GM21717 (cell line): ENCODE results near the gene SH2D1B.

ENCODE experiments used
- ATAC-seq: cut with Tn5 transposase; IDR thresholded peaks from one replicate; pipeline ENCODE4 v1.9.1; 2021; ENCODE audit warnings: mild to moderate bottlenecking, moderate library complexity; ENCODE audit not compliant: unreplicated experiment

The SH2D1B gene

DNA sequence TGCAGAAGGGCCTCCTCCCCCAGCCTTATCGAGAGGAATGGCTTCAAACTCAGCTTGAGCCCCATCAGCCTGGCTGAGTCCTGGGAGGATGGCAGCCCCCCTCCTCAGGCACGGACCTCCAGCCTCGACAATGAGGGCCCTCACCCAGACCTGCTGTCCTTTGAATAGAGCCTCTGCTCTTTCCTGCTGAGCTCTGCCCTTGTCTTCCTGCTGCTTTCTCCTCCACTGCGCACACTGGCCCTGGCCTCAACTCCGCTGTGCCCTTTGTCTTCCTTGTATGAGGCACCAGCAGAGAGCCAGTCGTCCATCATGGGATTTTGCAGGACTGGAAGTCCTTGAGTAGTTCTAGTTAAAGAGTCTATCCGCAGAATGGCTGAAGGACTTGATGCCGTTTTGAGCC, 28.4 kb downstream of the SH2D1B start:
- no peak for ATAC-seq

DNA sequence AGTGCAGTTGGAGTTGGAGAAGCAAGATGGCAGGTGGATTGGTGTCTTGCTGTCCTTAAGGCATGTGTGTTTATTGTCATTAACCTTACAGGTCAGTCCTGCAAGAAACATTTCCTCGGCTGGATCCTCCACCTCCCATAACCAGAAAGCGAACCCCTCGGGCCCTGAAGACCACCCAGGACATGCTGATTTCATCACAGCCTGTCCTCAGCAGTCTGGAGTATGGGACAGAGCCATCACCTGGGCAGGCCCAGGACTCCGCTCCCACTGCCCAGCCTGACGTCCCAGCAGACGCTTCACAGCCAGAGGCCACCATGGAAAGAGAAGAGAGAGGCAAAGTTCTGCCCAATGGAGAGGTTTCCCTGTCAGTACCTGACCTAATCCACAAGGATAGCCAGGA, 28.8 kb downstream of the SH2D1B start:
- ATAC-seq, result no peak

DNA sequence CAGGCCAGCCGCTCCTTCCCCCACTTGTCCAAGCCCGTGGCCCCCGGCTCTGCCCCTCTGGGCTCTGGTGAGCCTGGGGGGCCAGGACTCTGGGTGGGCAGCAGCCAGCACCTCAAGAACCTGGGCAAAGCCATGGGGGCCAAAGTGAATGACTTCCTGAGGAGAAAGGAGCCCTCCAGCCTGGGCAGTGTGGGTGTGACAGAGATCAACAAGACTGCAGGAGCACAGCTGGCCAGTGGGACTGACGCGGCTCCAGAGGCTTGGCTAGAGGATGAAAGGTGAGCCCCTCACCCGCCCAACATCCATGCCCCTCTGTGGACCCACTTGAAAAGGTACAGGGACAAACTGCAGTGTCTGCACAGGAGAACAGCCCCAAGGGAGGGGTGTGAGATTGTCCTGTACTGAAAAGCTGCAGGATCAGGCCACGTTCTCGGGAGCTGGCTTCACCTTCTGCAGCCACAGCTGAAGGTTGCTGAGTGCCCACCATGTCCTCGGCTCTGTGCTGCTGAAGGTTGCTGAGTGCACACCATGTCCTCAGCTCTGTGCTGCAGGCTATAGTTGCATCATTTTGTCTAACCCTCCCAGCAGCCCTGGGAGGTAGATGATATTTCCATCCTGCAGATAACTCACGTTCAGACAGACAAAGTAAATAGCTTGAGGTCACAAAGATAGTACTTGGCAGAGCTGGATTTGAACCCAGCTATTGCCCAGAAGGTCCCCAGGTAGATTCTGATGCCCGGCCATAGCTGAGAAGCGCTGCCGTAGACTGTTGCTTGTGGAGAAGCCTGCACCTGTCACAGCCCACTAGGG, 29.8 kb downstream of the SH2D1B start:
- no peak for ATAC-seq

DNA sequence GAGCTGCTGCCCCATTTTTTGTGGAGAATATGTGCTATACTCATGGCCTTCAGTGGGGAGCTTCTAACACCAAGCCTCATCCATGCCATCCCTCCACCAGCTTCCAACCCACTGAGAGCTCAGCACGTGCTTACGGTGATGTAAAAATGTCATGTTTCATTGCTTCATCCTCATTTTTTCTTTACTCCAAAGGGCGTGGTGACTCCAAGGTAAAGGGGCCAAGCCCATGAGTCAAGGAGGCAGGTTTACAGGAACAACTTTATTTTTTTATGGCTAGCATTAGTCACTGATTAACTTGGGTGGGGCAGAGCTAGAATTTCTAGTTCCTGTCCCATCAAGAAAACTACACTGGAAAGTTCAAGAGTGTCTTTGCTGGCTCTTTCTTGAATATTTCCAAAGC, 30.6 kb downstream of the SH2D1B start, which contains the start of gene C1orf226:
C1orf226 (plus strand) TSS at position 346 of the 400 bp plus-strand sequence. CDS start 174 bp downstream, outside the sequence.
- ATAC-seq, result no peak

DNA sequence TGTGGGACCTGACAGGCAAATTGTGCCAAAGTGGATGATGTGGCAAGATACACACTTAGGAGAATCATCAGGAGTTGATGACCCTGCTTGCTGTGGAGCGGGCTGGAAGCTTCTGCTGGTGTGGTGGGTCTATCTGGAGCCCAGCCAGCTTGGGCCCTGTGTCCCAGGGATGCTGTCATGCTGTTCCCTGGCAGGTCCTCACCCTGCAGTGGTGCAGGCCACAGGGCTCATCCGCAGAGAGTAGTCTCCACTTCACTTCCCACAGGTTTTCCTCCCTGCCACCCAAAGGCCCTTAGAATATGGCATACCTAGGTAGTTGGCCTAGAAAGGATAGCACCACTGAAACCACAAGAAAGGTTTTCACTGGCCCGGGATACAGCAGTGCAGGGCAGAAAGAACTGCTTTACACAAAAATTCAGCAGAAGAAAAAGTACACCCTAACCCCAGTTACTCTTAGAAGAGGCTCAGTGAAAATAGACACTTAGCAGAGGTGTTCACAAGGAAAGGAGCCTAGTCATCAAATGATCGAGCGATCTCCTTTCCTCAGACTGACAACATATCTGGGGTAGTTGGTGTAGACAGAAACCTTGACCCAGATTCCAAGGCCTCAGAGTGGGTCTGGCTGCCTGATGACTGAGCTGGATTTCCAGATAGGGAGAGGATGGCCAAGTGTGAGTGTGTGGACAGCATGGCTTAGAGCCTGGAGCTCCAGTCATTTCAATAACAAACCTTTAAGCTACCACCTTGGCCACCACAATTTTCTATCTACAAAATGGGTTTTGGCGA, 31.7 kb downstream of the SH2D1B start:
- no peak for ATAC-seq

DNA sequence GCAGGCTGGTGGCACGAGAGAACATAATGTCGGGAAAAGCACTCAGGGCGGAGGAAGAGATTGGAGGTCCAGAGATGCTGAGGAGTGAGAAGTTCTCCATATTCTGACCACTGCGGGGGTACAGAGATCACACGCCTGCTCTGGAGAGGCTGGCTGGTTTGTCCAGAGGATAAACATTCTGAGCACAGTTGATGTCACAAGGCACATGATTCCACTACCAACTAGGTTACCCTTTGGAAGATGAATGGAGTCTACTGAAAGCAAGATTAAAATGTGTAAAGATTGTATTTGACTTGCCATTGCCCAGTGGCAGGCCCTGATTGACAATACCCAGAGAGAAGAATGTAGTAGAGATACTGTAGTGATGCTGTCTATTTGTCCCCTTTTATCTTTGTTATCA, 35.2 kb downstream of the SH2D1B start, which contains the start of gene SPATA46:
SPATA46 (minus strand) TSS at position 164 of the 400 bp plus-strand sequence; CDS start at position 100, 64 bp downstream.
- ATAC-seq, result no peak

DNA sequence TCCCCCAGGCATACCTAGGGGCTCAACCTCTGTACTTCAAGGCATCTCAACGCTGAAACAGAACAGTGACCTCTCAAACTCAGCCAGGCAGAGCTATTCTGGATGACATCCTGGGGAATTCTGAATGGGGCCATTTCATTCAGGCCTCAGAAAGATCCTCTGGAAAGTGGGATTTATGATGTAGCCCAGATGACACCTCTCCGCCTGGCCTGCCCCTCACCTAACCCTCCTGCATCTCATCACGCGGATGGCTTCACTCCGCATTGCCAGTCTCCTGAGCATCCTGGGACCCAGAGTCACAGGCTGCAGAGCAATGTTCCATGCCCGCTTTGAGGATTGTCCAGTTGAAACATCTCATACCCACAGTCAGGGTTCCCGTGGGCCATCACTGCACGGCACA, 36.5 kb downstream of the SH2D1B start:
- no peak for ATAC-seq

DNA sequence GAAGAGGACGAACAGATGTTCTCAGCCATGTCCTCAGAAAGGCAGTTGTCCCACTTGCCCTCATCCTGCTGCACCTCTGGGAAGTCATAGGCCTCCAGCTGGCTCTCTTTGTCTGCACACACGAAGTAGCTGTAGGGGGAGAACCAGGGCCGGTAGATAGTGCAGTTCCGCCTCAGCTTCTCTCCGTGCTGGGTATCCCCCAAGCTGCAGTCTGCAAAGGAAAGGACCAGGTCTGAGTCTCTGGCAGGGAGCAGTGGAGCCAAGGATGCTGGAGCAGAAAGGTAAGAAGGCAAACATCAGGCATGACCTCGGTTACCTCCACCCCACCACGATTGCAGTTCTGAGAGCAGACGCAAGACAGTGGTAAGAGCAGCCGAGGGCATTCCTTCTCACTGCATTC, 37.5 kb downstream of the SH2D1B start:
- no peak for ATAC-seq

DNA sequence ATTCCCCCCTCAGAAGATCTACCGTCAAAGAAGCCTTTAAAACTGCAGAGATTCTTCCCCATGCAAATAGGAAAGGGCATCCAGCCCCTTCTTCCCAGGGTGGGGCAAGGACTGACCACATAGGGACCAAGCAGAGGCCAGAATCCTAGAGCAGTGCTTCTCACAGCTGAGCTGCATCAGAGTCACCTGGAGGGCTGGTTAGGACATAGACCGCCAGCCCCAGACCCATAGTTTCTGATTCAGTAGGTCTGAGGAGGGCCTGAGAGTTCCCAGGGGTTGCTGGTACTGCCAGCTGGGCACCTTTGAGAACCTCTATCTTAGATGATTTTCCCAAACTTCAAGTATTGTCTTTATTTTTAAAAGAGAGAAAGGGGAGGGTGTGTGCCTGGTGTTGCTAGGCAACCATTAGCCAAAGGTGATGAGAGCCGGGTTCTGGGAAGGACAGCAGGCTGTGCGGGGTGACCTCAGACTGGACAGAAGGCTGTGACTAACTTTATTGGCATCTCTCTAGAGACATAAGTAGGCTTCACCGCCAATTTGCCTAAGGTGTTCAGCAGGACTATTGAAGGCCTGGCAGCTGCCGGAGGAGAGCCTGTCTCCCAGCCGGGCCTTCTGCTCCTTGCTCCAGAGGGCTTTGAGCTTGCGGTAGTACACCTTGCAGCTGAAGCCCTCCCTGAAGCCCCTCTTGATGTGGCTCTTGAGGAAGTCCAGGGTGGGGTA, 38.2 kb downstream of the SH2D1B start:
- ATAC-seq, result no peak

DNA sequence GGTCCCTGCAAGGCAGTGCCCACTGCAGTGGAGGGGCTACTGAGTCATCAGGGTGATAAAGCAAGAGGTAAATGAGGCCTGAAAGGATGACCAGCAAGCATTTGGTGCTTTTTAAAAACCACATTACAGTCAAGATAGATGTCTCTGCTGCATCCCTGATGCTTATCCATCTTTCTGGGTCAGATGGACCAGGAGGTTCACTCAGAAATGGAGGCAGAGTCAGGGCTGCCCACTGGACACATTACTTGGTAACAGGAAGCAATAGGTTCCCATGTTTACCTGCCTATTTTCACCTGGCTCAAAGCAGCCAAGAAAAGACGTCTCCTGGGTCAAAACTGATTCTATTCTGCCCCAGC, 38.9 kb downstream of the SH2D1B start:
- no peak for ATAC-seq

DNA sequence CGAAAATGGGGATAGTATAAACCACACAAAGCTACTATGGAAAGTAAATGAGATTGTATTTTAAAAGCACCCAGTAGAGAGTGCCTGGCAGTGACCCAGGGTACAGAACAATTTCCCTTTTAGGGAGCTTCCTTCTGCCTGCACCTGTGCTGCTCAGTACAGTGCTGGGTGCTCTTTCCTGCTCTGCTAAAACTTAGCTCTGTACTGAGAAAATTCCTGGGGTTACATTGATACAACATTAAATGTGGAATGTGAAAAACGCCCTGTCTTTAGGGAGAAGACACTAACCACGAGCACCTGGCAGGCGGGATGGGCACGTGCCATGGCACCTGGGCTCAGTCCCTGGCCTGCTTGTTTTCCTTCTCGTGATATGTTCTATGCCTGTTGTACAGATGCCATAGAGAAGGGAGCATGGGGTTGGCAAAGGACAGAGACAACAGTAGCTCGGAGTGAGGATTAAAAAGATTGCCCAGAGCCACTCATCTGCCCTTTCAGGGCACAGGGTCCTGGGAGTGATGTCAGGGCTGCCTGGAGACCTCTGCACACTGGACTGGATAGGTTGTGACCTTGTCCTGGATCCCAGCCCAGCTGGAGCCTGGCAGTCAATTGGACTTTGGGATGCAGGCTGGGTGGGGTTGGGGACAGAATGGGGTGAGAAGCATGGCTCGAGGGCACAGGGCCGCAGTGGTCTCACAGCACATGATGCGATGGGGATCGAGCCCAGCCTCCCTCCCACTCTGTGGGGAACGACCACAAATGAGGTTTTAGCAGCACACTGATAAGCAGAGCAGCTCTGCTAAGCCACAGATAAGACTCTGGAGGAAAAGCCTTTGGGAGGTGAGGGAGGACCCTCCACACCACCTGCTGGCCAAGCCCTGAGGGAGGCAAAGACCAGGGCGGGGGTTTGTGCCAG, 39.5 kb downstream of the SH2D1B start:
- no peak for ATAC-seq

DNA sequence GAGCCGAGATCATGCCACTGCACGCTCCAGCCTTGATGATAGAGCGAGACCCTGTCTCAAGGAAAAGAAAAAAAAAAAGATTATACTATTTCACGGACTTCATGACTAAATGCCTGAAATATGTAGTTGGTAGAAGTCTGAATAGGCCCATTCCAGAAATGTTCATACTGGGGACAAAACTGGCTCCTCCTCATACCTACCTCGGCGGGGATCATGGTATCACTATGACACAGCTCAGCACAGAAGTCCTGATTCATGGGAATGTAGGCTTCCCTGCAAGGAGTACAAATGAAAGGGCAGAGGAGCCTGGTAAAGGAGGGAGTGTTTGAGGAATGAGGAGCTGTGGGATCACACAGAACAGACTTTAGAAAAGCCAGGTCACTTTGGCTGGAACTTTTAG, 40.3 kb downstream of the SH2D1B start:
- ATAC-seq, result no peak

DNA sequence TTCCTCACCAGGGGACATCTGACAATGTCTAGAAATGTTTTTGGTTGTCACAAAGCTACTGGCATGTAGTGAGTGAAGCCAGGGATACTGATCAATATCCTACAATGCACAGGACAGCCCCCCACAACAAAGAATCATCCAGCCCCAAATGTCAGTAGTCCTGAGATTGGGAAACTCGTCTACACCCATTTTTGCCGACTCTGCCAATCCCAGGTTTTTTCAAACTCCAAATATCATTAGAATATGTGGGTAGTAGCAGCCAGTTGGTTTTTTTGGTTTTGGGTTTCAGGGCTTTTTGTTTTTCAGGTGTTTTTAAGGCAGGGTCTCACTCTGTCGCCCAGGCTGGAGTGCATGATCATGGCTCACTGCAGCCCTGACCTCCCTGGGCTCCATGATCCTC, 41.2 kb downstream of the SH2D1B start:
- ATAC-seq, result no peak

DNA sequence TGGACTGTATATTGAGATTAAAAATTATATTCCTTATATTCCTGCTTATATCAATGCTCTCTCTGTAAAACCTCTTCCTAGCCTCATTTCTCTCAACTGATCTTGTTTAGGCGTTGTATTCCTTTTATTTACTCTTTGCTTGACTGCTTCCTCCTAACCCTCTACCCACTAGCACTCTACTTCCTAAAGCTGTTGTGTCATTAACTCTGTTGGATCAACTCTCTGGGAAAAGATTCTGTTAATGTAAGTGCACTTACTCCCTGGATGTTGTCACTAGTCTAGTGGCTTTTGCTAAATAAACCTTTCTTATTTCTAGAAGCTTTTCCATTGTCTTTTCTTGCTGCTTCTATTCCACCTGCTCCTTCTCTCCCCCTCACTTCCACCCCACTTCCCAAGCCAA, 41.8 kb downstream of the SH2D1B start:
- ATAC-seq, result no peak

DNA sequence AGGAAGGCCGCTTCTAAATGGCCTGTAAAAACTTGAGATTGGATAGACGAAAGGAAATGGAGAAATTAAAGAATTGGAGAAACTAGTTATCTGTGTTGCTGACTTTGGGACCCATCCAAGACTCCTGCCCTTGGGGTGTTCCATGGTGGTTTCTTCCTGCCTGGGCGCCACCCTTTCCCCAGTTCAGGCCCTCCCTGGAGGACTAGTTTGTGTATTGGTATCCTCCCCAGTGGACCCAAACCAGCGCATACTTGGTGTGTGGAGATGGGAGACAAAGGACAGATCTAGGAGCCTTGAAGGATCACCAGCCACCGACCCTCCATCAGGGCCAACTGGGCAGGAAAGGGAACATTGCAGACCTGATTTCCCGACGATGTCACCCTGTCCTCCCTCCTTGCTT, 42.4 kb downstream of the SH2D1B start:
- no peak for ATAC-seq

DNA sequence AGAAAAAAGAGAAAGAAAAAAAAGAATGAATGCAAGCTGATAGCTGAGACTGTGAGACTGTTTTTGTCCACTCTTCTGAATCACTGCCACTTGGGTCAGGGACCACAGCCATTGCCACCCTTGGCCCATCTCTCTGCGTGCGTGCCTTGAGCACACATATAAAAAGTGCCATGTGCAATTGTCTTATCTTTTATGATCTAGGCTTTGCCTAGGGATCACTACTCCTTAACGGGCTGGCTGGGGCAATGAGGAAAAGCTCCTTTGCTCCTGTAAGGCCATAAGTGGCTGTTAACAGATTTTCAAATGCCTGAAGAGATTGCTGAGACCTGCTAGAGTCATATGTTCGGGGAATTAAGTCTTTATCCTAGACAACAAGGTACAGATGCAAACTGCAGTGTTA, 43.5 kb downstream of the SH2D1B start:
- ATAC-seq, result no peak

DNA sequence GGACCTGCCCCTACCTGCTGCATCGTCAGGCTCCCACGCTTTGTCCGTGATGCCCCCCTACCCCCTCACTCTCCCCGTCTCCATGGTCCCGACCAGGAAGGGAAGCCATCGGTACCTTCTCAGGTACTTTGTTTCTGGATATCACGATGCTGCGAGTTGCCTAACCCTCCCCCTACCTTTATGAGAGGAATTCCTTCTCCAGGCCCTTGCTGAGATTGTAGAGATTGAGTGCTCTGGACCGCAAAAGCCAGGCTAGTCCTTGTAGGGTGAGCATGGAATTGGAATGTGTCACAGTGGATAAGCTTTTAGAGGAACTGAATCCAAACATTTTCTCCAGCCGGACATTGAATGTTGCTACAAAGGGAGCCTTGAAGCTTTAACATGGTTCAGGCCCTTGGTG, 44.2 kb downstream of the SH2D1B start:
- ATAC-seq, result no peak

DNA sequence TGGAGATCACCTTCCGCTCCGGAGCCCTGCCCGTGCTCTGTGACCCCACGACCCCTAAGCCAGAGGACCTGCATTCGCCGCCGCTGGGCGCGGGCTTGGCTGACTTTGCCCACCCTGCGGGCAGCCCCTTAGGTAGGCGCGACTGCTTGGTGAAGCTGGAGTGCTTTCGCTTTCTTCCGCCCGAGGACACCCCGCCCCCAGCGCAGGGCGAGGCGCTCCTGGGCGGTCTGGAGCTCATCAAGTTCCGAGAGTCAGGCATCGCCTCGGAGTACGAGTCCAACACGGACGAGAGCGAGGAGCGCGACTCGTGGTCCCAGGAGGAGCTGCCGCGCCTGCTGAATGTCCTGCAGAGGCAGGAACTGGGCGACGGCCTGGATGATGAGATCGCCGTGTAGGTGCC, 44.9 kb downstream of the SH2D1B start:
- no peak for ATAC-seq

DNA sequence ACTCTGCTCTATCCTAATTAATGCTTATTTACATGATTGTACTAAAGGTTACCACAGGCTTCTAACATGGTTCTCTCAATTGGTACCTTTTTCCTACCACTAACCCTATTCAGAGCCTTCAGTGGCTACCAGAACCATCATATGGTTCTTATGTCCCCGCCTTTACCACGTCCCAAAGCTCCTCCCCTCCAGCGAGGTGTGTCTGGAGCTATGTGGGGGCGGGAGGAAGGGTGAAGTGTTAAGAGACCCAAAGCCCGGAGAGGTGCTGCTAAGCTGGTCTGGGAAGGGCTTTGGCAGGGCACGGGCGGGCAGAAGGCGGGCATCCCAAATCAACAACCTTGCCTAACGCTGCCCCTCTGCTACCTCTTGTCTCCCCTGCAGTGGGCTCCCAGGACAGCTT, 45.3 kb downstream of the SH2D1B start:
- ATAC-seq, result no peak

DNA sequence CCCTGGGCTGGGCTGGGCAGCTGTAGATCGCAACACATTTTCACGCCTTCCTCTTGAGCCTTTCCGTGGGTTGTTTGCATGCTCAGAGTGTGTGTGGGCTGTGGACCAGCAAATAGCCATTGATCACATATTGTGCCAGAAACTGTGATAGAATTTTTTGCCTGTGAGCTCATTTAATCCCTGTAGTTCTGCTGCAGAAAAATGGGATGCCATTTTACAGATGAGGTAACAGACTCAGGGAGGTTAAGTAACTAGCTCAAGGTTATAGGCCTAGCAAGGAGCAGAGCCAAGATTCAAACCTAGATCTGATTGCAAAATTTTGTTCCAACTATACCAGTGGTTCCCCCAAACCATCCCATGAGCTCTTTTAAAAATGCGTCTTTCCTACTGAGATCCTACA, 45.8 kb downstream of the SH2D1B start:
- no peak for ATAC-seq
